ENCODE measurements around the gene ANO10. TPM values are rescaled to one million over a fixed set of nuclear protein-coding genes. Genes with fewer than 3 reads are reported as not detected.
"Not testable (repeated sequence)": the region's sequence is repeated elsewhere in the genome, so short reads cannot be mapped to it uniquely, and the experiment has no call there.

Gene ANO10
- total RNA-seq, 6 experiments from 2014 or later: 10.5 to 24.1 (median 13.6) TPM

GRCh38 chr3:43606284-43606683 is 15.5 kb downstream of the ANO10 start:
- Histone ChIP-seq H3K4me3 (no peak overlapping the region), H3K9me3 (no peaks in the 10 kb centered on the region), H3K27me3 (no peaks in the 10 kb centered on the region), H3K36me3 (no peaks in the 10 kb centered on the region), H3K4me1 (no peaks in the 10 kb centered on the region), H3K27ac (no peak overlapping the region)
- TF ChIP-seq CTCF (IDR thresholded peaks at IDR 0.05): no peak
- TF ChIP-seq POLR2A (IDR thresholded peaks at IDR 0.05): no peak
- DNase-seq (no peak), ATAC-seq (no peak)
- intact Hi-C loops (cut with DNase I): no loop called here
- 58% methylated on average over 2 of the region's 2 CpGs for WGBS (ENCODE audit: insufficient coverage, low coverage, low lambda C conversion rate, missing lambda C conversion rate)

GRCh38 chr3:43599959-43600358 is 21.9 kb downstream of the ANO10 start:
- WGBS (ENCODE audit: insufficient coverage, low coverage, low lambda C conversion rate, missing lambda C conversion rate): no CpG with 5 or more reads among the region's 2 CpGs
- H3K36me3 ChIP-seq; H3K27me3 ChIP-seq; intact Hi-C loops (cut with DNase I); H3K27ac ChIP-seq; DNase-seq; H3K9me3 ChIP-seq; H3K4me1 ChIP-seq; ATAC-seq; H3K4me3 ChIP-seq: not testable (repeated sequence)

GRCh38 chr3:43597961-43598360 is 23.9 kb downstream of the ANO10 start:
- Histone ChIP-seq H3K4me3 (no peak overlapping the region), H3K9me3 (no peaks in the 10 kb centered on the region), H3K4me1 (no peaks in the 10 kb centered on the region), H3K36me3 (no peaks in the 10 kb centered on the region), H3K27me3 (no peaks in the 10 kb centered on the region), H3K27ac (no peak overlapping the region)
- no peak for TF ChIP-seq POLR2A (IDR thresholded peaks at IDR 0.05)
- TF ChIP-seq CTCF (IDR thresholded peaks at IDR 0.05): no peak
- DNase-seq (no peak), ATAC-seq (no peak)
- intact Hi-C loops (cut with DNase I): no loop called here

GRCh38 chr3:43596178-43596577 is 25.6 kb downstream of the ANO10 start:
- ATAC-seq; H3K4me1 ChIP-seq; H3K36me3 ChIP-seq; H3K4me3 ChIP-seq; intact Hi-C loops (cut with DNase I); H3K27ac ChIP-seq; H3K9me3 ChIP-seq; DNase-seq; H3K27me3 ChIP-seq: not testable (repeated sequence)
- 100% methylated on average over 1 of the region's 3 CpGs for WGBS (ENCODE audit: insufficient coverage, low coverage, low lambda C conversion rate, missing lambda C conversion rate)

GRCh38 chr3:43595280-43595679 is 26.5 kb downstream of the ANO10 start:
- H3K27ac ChIP-seq; H3K9me3 ChIP-seq; intact Hi-C loops (cut with DNase I); H3K36me3 ChIP-seq; H3K4me1 ChIP-seq; ATAC-seq; DNase-seq; H3K27me3 ChIP-seq; H3K4me3 ChIP-seq: not testable (repeated sequence)
- 97% methylated on average over 3 of the region's 3 CpGs for WGBS (ENCODE audit: insufficient coverage, low coverage, low lambda C conversion rate, missing lambda C conversion rate)

GRCh38 chr3:43593588-43593987 is 28.2 kb downstream of the ANO10 start:
- H3K27me3 ChIP-seq; H3K9me3 ChIP-seq; H3K4me1 ChIP-seq; DNase-seq; intact Hi-C loops (cut with DNase I); H3K27ac ChIP-seq; H3K4me3 ChIP-seq; H3K36me3 ChIP-seq; ATAC-seq: not testable (repeated sequence)
- 90% methylated on average over 4 of the region's 4 CpGs for WGBS (ENCODE audit: insufficient coverage, low coverage, low lambda C conversion rate, missing lambda C conversion rate)

GRCh38 chr3:43591866-43592265 is 29.9 kb downstream of the ANO10 start:
- DNase-seq; ATAC-seq; H3K27me3 ChIP-seq; intact Hi-C loops (cut with DNase I); H3K4me1 ChIP-seq; H3K27ac ChIP-seq; H3K36me3 ChIP-seq; H3K4me3 ChIP-seq; H3K9me3 ChIP-seq: not testable (repeated sequence)
- no CpG with 5 or more reads among the region's 10 CpGs for WGBS (ENCODE audit: insufficient coverage, low coverage, low lambda C conversion rate, missing lambda C conversion rate)
